Cerebellar nuclear complex (tissue), 1 donor: ENCODE data around the gene CTSF.
"Not testable (repeated sequence)": the region's sequence is repeated elsewhere in the genome, so short reads cannot be mapped to it uniquely, and the experiment has no call there.

Source experiments
- DNase-seq, 2 experiments: peaks; one replicate each; lab custom pipeline; 2025; lab: John Stamatoyannopoulos, UW

The CTSF gene

GRCh38 chr11:66589996-66590675 lies 21.7 kb upstream of the CTSF start:
- DNase-seq = no peak

GRCh38 chr11:66589315-66589714 lies 20.9 kb upstream of the CTSF start:
- not testable (repeated sequence) for DNase-seq

- no peak for DNase-seq
Observed at GRCh38 chr11:66586136-66586535, 17.7 kb upstream of the CTSF start.

GRCh38 chr11:66585447-66585846 lies 17.0 kb upstream of the CTSF start:
- not testable (repeated sequence) for DNase-seq

- DNase-seq = not testable (repeated sequence)
Observed at GRCh38 chr11:66582565-66583147, 14.2 kb upstream of the CTSF start.

GRCh38 chr11:66581261-66581660 lies 12.9 kb upstream of the CTSF start:
- DNase-seq = no peak

GRCh38 chr11:66580803-66581202 lies 12.4 kb upstream of the CTSF start:
- no peak for DNase-seq

- DNase-seq = no peak
Observed at GRCh38 chr11:66579017-66579606, 10.7 kb upstream of the CTSF start.

GRCh38 chr11:66570850-66571180 lies 2.4 kb upstream of the CTSF start:
- DNase-seq = no peak

- DNase-seq = no peak
Observed at GRCh38 chr11:66570079-66570849, 1.9 kb upstream of the CTSF start.

- DNase-seq = no peak
Observed at GRCh38 chr11:66569076-66569475, 670 bp upstream of the CTSF start.

- no peak for DNase-seq
Observed at GRCh38 chr11:66567787-66568123, 651 bp downstream of the CTSF start.

GRCh38 chr11:66566221-66566620 lies 2.2 kb downstream of the CTSF start:
- no peak for DNase-seq

GRCh38 chr11:66564984-66565383 lies 3.4 kb downstream of the CTSF start:
- DNase-seq = no peak

GRCh38 chr11:66564538-66564937 lies 3.9 kb downstream of the CTSF start:
- DNase-seq = no peak

GRCh38 chr11:66563832-66564231 lies 4.6 kb downstream of the CTSF start:
- DNase-seq = no peak

- no peak for DNase-seq
Observed at GRCh38 chr11:66562907-66563583, 5.4 kb downstream of the CTSF start.

- DNase-seq = no peak
Observed at GRCh38 chr11:66562275-66562674, 6.1 kb downstream of the CTSF start.

- no peak for DNase-seq
Observed at GRCh38 chr11:66561975-66562248, 6.5 kb downstream of the CTSF start.

- DNase-seq = no peak
Observed at GRCh38 chr11:66561178-66561974, 7.0 kb downstream of the CTSF start.

- no peak for DNase-seq
Observed at GRCh38 chr11:66559866-66560676, 8.3 kb downstream of the CTSF start.
